ENCODE data around the gene TMEM213. TPM values are rescaled to one million over a fixed set of nuclear protein-coding genes. Genes with fewer than 3 reads are reported as not detected.

TMEM213 gene
- total and polyA plus RNA-seq, 2 of the 8 experiments (the other 6 are each of a cell fraction or from before 2014, with no cell fraction given): 0.21 to 0.67 TPM

DNA sequence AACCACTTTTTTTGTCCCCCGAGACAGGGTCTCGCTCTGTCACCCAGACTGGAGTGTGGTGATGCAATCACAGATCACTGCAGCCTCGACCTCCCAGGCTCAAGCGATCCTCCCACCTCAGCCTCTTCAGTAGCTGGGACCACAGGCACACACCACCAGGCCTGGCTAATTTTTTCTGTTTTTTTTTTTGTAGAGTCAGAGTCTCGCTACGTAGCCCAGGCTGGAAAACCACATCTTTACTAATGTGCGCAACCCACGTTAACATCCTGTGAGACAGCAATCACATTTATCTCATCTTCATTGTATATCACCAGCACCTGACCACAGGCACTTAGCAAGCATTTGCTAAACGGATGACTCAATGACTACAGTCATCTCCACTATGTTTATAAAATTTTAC lies 78.0 kb downstream of the TMEM213 start (continued):
- TF ChIP-seq, protein P1, sequence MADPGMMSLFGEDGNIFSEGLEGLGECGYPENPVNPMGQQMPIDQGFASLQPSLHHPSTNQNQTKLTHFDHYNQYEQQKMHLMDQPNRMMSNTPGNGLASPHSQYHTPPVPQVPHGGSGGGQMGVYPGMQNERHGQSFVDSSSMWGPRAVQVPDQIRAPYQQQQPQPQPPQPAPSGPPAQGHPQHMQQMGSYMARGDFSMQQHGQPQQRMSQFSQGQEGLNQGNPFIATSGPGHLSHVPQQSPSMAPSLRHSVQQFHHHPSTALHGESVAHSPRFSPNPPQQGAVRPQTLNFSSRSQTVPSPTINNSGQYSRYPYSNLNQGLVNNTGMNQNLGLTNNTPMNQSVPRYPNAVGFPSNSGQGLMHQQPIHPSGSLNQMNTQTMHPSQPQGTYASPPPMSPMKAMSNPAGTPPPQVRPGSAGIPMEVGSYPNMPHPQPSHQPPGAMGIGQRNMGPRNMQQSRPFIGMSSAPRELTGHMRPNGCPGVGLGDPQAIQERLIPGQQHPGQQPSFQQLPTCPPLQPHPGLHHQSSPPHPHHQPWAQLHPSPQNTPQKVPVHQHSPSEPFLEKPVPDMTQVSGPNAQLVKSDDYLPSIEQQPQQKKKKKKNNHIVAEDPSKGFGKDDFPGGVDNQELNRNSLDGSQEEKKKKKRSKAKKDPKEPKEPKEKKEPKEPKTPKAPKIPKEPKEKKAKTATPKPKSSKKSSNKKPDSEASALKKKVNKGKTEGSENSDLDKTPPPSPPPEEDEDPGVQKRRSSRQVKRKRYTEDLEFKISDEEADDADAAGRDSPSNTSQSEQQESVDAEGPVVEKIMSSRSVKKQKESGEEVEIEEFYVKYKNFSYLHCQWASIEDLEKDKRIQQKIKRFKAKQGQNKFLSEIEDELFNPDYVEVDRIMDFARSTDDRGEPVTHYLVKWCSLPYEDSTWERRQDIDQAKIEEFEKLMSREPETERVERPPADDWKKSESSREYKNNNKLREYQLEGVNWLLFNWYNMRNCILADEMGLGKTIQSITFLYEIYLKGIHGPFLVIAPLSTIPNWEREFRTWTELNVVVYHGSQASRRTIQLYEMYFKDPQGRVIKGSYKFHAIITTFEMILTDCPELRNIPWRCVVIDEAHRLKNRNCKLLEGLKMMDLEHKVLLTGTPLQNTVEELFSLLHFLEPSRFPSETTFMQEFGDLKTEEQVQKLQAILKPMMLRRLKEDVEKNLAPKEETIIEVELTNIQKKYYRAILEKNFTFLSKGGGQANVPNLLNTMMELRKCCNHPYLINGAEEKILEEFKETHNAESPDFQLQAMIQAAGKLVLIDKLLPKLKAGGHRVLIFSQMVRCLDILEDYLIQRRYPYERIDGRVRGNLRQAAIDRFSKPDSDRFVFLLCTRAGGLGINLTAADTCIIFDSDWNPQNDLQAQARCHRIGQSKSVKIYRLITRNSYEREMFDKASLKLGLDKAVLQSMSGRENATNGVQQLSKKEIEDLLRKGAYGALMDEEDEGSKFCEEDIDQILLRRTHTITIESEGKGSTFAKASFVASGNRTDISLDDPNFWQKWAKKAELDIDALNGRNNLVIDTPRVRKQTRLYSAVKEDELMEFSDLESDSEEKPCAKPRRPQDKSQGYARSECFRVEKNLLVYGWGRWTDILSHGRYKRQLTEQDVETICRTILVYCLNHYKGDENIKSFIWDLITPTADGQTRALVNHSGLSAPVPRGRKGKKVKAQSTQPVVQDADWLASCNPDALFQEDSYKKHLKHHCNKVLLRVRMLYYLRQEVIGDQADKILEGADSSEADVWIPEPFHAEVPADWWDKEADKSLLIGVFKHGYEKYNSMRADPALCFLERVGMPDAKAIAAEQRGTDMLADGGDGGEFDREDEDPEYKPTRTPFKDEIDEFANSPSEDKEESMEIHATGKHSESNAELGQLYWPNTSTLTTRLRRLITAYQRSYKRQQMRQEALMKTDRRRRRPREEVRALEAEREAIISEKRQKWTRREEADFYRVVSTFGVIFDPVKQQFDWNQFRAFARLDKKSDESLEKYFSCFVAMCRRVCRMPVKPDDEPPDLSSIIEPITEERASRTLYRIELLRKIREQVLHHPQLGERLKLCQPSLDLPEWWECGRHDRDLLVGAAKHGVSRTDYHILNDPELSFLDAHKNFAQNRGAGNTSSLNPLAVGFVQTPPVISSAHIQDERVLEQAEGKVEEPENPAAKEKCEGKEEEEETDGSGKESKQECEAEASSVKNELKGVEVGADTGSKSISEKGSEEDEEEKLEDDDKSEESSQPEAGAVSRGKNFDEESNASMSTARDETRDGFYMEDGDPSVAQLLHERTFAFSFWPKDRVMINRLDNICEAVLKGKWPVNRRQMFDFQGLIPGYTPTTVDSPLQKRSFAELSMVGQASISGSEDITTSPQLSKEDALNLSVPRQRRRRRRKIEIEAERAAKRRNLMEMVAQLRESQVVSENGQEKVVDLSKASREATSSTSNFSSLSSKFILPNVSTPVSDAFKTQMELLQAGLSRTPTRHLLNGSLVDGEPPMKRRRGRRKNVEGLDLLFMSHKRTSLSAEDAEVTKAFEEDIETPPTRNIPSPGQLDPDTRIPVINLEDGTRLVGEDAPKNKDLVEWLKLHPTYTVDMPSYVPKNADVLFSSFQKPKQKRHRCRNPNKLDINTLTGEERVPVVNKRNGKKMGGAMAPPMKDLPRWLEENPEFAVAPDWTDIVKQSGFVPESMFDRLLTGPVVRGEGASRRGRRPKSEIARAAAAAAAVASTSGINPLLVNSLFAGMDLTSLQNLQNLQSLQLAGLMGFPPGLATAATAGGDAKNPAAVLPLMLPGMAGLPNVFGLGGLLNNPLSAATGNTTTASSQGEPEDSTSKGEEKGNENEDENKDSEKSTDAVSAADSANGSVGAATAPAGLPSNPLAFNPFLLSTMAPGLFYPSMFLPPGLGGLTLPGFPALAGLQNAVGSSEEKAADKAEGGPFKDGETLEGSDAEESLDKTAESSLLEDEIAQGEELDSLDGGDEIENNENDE (IDR thresholded peaks at IDR 0.05; ENCODE audit: insufficient replicate concordance, low read length): no peak
- no peak for TF ChIP-seq RFX5 (IDR thresholded peaks at IDR 0.05; ENCODE audit: borderline replicate concordance, low read depth, low read length)
- no peak for TF ChIP-seq SRF (IDR thresholded peaks at IDR 0.05; ENCODE audit: low read depth, low read length)
- TF ChIP-seq SP2 (IDR thresholded peaks at IDR 0.05; ENCODE audit: low read length): no peak
- TF ChIP-seq SP1 (IDR thresholded peaks at IDR 0.05; ENCODE audit: low read depth, low read length): no peak
- TF ChIP-seq JUN (IDR thresholded peaks at IDR 0.05; ENCODE audit: low read depth, low read length): no peak
- TF ChIP-seq BCL11A (IDR thresholded peaks at IDR 0.05; ENCODE audit: low read depth in 2 of 2, low read length in 2 of 2): no peak

All from H1 (cell line).